Measurements from ENCODE around the gene ULK1.

Gene ULK1

DNA sequence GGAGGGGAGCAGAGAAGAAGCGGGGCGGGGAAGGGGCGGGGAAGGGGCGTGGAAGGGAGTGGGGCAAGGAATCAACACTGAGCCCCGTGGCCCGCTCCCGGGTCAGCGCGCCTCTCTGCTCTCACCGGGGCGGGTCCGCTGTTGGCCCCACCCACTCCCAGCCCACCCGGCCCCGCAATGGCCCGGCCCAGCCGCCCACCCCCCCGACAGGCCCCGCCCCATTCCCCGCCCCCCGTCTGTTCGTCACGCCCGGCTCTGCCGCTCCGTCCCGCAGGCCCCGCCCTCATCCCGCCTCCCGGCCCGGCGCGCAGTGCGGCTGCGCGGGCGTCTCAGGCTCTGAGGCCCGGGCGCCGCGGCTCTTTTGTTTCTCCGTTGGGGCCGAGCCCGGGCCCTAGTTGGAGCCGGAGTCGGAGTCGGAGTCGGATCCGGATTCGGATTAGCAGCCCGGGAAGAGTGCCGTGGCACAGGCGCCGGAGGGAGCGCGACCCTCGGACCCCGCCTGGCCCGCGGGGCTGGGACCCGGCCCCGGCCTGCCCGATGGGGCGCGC, at the start of gene ULK1:
TSS of gene ULK1 (plus strand) at position 310 of the 548 bp plus-strand sequence. CDS start 380 bp downstream, outside the sequence.
- peaks cover 15% of the 10 kb centered on the region for H3K4me1 Mint-ChIP-seq
- H3K27me3 Mint-ChIP-seq: no peaks in the 10 kb centered on the region
- H3K36me3 Mint-ChIP-seq: no peaks in the 10 kb centered on the region
- no peaks in the 10 kb centered on the region for H3K9me3 Mint-ChIP-seq
- peak within 1 kb of the TSS; percentile 86 for H3K4me3 Mint-ChIP-seq
- peak within 1 kb of the TSS; percentile 65 for H3K27ac Mint-ChIP-seq

DNA sequence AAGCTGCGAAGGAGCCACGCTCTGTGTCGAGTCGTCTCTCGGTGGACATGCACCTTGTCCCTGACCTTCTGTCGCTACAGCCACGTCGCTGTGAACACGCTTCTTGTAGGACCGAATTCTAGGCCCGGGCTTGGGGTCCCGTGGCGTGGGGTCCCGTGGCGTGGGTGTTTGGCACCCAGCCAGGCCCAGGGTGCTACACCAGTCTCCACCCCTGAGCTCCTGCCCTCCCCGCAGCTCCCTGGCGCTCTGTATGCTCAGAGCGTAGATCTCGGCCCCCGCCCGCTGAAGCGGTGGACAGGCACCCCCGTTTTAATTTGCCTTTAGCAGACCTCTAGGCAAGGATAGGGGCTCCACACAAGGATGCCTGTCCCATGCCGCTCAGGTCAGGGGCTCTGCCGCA, 49.8 kb upstream of the ULK1 start:
- no peaks in the 10 kb centered on the region for H3K36me3 Mint-ChIP-seq
- no peak overlapping the region for H3K27ac Mint-ChIP-seq
- no peak overlapping the region for H3K4me3 Mint-ChIP-seq
- no peaks in the 10 kb centered on the region for H3K27me3 Mint-ChIP-seq
- no peaks in the 10 kb centered on the region for H3K9me3 Mint-ChIP-seq
- no peaks in the 10 kb centered on the region for H3K4me1 Mint-ChIP-seq

DNA sequence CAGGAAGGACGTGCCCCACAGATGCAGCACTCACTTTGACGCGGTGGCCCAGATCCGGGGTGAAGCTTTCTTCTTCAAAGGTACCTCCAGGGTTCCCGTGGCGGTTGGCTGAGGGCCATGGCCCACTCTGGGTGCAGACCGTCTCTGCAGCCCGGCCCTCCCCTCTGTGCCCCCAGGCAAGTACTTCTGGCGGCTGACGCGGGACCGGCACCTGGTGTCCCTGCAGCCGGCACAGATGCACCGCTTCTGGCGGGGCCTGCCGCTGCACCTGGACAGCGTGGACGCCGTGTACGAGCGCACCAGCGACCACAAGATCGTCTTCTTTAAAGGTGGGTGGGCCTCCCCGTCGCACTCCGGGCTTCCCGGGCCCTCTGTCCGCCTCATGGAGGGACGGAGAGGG, 49.3 kb upstream of the ULK1 start:
- Mint-ChIP-seq H3K4me1 (no peaks in the 10 kb centered on the region), H3K27ac (no peak overlapping the region), H3K36me3 (no peaks in the 10 kb centered on the region), H3K4me3 (no peak overlapping the region), H3K9me3 (no peaks in the 10 kb centered on the region), H3K27me3 (no peaks in the 10 kb centered on the region)

DNA sequence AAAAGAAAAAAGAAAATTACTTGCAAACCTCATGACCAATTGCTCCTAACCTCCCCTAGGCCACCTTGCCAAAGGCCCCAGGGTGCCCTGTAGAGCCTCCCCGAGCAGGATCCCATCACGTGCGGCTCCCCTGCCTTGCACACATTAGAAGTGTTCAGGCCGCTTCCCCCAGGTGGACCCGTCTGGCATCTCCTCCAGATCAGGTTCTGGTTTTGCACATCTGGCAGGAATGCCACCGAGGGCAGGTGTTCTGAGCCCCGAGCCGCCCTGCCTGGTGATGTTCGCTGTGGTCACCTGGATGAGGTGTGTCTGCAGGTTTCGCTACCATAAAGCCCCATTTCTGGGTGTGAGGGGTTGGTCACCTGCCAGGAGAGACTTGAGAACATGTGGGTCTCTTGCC, 47.0 kb upstream of the ULK1 start:
- no peaks in the 10 kb centered on the region for H3K36me3 Mint-ChIP-seq
- H3K4me3 Mint-ChIP-seq: no peak overlapping the region
- no peaks in the 10 kb centered on the region for H3K27me3 Mint-ChIP-seq
- no peaks in the 10 kb centered on the region for H3K4me1 Mint-ChIP-seq
- H3K9me3 Mint-ChIP-seq: no peaks in the 10 kb centered on the region
- no peak overlapping the region for H3K27ac Mint-ChIP-seq

DNA sequence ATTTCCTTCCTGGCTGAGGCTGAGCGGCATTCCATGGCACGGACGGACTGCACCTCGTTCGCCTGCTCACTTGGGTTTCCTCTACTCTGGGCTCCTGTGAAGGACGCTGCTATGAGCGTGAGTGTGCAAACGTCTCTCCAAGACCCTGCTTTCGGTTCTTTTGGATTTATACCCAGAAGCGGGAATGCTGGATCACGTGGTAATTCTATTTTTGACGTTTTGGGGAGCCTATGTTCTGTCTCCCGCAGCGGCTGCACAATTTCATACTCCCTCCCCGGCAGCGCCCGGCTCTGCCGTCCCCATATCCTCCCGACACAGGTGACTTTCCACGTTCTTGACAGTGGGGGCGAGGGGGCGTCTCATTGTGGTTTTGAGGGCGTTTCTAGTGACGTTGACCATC, 45.7 kb upstream of the ULK1 start:
- no peak overlapping the region for H3K4me3 Mint-ChIP-seq

DNA sequence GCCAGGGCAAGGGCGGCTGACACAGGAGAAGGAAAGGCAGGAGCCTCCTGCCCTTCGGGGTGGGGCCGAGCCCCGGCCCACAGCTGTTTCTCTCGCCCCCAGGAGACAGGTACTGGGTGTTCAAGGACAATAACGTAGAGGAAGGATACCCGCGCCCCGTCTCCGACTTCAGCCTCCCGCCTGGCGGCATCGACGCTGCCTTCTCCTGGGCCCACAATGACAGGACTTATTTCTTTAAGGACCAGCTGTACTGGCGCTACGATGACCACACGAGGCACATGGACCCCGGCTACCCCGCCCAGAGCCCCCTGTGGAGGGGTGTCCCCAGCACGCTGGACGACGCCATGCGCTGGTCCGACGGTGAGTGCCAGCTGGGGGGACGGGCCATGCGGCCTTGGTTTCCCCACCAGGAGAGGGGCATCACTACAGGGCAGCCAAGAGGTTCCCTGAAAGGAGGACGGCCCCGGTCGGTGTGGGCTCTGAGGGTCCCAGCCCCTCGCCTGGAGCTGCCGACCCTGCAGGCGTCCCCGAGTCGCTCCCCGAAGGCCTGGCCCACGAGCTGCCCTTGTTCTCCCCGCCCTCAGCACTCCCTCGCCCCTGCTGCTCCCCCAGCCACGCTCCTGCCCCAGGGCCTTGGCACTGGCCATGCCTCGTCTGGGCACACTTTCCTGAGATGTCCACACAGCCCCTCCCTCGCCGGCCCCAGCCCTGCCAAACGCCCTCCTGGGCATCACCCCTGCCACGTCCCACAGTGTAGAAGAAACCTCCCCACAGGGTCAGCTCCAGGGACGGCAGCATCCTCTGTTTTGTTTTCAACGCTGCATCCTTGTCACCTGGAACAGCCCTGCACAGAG, 44.5 kb upstream of the ULK1 start:
- no peaks in the 10 kb centered on the region for H3K36me3 Mint-ChIP-seq
- H3K27ac Mint-ChIP-seq: no peak overlapping the region

More for the DNA sequence above, 45.7 kb upstream of the ULK1 start:
- Mint-ChIP-seq H3K36me3 (no peaks in the 10 kb centered on the region), H3K27ac (no peak overlapping the region), H3K4me1 (no peaks in the 10 kb centered on the region), H3K9me3 (no peaks in the 10 kb centered on the region), H3K27me3 (no peaks in the 10 kb centered on the region)

DNA sequence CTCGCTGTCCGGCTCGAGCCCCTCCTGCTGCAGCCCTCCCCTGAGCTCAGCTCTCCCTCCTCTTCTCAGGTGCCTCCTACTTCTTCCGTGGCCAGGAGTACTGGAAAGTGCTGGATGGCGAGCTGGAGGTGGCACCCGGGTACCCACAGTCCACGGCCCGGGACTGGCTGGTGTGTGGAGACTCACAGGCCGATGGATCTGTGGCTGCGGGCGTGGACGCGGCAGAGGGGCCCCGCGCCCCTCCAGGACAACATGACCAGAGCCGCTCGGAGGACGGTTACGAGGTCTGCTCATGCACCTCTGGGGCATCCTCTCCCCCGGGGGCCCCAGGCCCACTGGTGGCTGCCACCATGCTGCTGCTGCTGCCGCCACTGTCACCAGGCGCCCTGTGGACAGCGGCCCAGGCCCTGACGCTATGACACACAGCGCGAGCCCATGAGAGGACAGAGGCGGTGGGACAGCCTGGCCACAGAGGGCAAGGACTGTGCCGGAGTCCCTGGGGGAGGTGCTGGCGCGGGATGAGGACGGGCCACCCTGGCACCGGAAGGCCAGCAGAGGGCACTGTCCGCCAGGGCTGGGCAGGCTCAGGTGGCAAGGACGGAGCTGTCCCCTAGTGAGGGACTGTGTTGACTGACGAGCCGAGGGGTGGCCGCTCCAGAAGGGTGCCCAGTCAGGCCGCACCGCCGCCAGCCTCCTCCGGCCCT, 43.4 kb upstream of the ULK1 start:
- Mint-ChIP-seq H3K36me3 (no peaks in the 10 kb centered on the region), H3K4me3 (no peak overlapping the region), H3K4me1 (no peaks in the 10 kb centered on the region), H3K27me3 (no peaks in the 10 kb centered on the region), H3K9me3 (no peaks in the 10 kb centered on the region), H3K27ac (no peak overlapping the region)

More for the DNA sequence above, 44.5 kb upstream of the ULK1 start:
- no peaks in the 10 kb centered on the region for H3K27me3 Mint-ChIP-seq
- no peaks in the 10 kb centered on the region for H3K9me3 Mint-ChIP-seq
- no peak overlapping the region for H3K4me3 Mint-ChIP-seq
- no peaks in the 10 kb centered on the region for H3K4me1 Mint-ChIP-seq

DNA sequence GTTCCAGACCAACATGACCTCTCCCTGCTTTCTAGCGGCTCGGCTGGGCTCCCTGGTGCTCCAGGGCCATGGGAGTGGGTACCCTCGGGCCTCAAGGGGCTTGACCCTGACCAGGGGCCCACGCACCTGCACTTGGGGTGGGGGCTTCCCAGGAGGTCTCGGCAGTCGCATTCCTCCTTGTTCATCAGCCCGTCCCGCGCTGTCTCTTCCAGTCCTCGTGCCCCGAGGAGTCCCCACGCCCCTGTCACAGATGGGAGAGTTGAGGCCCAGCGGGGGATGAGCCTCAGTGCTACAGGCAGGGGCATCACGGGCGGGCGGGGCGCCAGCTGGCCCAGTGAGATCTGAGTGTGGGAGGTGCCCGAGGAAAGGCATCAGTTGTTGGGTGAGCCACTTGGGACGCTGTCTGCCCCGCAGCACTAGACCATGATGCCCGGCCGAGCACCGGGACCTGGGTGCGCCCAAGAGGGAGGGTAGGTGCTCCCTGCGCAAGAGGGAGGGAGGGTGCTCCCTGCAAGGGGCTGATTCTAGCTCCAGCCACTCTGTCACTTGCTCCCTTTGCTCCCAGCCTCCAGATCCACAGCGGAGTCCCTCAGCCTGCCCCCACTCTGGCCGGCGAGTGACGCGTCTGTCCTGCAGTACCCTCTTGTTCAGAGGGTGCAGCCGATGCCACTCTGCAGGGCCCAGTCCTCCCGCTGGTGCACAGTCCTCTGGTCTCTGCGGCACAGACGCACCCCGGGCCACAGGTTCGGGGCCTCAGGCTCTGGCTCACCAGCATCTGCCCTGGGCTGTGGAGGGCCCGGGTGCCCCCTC, 42.5 kb upstream of the ULK1 start:
- Mint-ChIP-seq H3K27ac (no peak overlapping the region), H3K27me3 (no peaks in the 10 kb centered on the region), H3K9me3 (no peaks in the 10 kb centered on the region), H3K36me3 (no peaks in the 10 kb centered on the region), H3K4me1 (no peaks in the 10 kb centered on the region), H3K4me3 (no peak overlapping the region)

DNA sequence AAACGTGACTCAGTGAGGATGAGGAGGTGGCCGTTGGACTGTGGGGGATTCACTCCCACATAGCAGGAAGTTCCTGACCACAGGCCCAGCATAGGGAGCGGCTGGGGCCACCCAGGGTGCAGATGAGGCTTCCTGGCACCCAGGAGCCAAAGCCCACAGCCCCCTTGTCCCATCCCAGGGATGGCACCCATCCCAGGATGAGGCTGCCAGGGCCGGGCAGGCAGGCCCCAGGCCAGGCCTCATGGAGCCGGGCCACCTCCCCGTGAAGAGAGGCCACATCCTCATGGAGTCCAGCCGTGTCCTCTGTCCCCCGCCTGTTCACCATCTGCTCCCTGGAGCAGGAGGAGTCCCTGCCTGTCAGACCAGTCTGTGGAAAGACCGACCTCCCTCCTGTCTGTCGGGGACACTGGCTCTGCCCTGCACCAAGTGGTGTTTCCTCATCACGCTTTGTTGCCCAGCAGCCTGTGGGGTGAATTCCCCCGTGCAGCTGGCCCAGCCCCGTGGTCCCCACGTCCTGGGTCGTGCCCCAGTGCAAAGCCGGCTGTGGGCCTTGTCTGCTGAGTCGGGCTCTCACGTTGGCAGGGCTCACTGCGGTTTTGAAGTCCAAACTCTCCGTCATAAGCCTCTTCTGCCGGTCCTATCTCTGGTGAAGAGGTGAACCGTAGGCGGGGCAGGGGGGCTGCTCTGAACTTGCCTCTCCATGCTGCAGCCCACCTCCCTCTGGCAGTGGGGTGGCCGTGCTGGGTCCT, 41.7 kb upstream of the ULK1 start:
- H3K36me3 Mint-ChIP-seq: no peaks in the 10 kb centered on the region
- no peaks in the 10 kb centered on the region for H3K27me3 Mint-ChIP-seq
- H3K4me3 Mint-ChIP-seq: no peak overlapping the region
- H3K9me3 Mint-ChIP-seq: no peaks in the 10 kb centered on the region
- no peak overlapping the region for H3K27ac Mint-ChIP-seq
- H3K4me1 Mint-ChIP-seq: no peaks in the 10 kb centered on the region

DNA sequence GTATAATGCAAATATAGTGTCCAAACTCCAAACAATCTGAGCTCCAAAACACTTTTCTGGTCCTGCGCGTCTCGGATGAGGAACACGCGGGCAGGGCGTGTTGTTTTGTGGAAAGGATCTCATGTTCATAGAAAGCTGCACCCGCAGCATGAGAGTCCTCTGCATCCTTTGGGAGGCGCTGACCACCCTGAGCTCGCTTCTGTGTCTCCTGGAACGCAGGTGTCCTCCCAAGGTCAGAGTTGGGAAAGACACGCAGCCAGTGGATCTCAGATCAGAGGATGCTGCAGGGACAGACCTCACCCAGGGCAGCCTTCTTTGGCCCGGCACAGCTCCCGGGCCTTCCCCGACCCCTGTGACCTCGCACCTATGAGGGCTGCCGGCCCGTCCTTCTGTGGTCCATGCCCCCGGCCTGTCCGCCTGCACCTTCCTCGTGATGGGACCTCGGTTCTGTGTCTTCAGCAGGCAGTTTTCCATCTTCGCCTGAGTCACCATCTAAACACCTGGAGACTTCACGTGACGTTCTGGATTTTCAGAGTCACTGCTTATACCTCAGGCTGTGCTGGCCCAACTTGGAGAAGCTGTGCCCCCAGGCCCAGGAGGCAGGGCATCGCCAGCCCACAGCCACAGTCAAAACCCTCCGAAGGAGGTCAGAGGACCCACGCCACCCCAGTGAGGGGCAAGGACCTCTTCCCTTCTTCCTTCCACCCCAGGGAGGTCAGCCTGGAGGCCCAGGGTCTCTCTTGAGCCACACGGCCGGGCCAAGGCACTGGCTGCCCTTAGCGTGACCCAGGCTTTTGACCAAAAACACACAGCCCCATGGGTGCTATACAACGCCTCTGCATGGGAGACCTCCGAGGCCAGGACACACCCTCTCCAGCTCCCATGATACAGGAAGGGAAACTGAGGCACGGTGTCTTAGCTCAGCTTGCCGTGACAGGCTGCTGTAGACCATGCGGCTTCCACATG, 40.3 kb upstream of the ULK1 start:
- no peak overlapping the region for H3K4me3 Mint-ChIP-seq
- H3K27me3 Mint-ChIP-seq: no peaks in the 10 kb centered on the region
- no peak overlapping the region for H3K27ac Mint-ChIP-seq
- H3K9me3 Mint-ChIP-seq: no peaks in the 10 kb centered on the region
- H3K36me3 Mint-ChIP-seq: no peaks in the 10 kb centered on the region
- H3K4me1 Mint-ChIP-seq: no peaks in the 10 kb centered on the region

DNA sequence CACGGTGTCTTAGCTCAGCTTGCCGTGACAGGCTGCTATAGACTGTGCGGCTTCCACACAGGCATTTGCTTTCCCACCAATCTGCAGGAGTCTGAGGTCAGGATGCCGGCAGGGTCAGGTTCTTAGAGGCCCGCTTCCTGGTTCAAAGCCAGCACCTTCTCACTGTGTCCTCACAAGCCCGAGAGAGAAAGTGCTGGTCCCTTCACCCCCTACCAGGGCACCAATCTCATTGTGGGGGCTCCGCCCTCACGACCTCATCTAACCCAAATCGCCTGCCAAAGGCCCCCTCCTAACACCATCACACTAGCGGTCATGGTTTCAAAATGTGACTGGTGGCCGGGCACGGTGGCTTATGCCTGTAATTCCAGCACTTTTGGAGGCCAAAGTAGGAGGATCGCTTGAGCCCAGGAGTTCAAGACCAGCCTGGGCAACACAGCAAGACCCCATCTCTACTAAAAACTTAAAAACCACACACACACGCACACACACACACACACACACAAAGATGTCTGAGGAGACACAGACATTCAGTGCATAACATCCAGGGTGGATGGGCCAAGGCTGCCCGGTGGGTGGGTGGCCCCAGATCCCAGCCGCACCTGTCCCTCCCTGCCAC, 39.5 kb upstream of the ULK1 start:
- Mint-ChIP-seq H3K27me3 (no peaks in the 10 kb centered on the region), H3K27ac (no peak overlapping the region), H3K4me3 (no peak overlapping the region), H3K4me1 (no peaks in the 10 kb centered on the region), H3K9me3 (no peaks in the 10 kb centered on the region), H3K36me3 (no peaks in the 10 kb centered on the region)

DNA sequence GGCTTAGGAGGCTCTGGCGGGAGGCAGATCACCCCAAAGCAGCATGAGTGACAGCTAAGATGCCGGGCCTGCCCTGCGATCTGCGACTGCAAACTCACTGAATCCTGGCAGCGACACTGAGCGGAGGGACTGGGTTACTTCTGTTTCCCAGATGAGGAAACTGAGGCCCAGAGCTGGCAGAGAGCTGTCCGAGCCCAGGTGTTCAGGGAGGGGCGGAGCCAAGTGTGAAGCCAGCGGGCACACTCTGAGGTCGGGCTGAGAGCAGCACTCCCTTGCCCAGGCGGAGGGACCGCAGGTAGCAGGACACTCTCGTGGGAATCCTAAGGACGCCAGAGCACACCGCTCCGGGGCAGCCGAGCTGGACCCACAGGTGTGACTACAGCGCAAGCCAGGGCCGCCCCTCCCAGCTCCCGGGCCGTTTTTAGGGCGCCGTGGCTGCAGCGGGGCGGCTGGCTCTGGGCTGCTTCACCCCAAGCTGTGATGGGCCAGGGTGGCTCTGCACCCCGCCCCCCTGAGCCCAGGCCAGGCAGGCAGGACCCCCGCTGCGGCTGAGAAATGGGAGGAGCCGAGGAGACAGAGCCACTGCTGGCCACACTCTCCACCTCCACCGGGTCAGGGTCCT, 38.8 kb upstream of the ULK1 start:
- Mint-ChIP-seq H3K36me3 (no peaks in the 10 kb centered on the region), H3K4me3 (no peak overlapping the region), H3K27me3 (no peaks in the 10 kb centered on the region), H3K4me1 (peaks cover 3% of the 10 kb centered on the region), H3K27ac (no peak overlapping the region), H3K9me3 (no peaks in the 10 kb centered on the region)

DNA sequence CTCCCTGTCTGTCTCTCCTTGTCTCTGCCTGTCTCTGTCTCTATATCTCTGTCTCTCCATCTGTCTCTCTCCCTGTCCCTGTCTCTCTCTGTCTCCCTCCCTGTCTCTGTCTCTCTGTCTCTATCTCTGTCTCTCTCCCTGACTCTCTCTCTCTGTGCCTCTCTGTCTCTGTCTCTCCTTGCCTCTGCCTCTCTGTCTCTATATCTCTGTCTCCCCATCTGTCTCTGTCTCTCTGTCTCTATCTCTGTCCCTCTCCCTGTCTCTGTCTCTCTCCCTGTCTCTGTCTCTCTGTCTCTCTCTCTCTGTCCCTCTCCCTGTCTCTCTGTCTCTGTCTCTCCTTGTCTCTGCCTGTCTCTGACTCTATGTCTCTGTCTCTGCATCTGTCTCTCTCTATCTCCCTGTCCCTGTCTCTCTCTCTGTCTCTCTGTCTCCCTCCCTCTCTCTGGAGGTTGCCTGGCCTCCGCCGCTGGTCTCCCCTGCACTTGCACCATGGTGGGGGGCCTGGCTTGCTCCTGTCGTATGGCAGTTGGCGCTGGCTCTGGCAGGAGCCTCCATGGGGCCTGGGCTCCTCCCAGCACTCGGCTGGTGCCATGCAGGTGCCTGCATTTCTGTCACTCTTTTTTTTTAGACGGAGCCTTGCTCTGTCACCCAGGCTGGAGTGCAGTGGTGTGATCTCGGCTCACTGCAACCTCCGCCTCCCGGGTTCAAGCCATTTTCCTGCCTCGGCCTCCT, 37.9 kb upstream of the ULK1 start:
- Mint-ChIP-seq H3K36me3 (no peaks in the 10 kb centered on the region), H3K4me1 (peaks cover 3% of the 10 kb centered on the region), H3K9me3 (no peaks in the 10 kb centered on the region), H3K4me3 (no peak overlapping the region), H3K27ac (no peak overlapping the region), H3K27me3 (no peaks in the 10 kb centered on the region)

All from activated naive CD4-positive, alpha-beta T cell treated with anti-CD3 and anti-CD28 coated beads, Interleukin-2, amount 50 U/mL, for 24 hours (primary cell).